GM12878 (cell line): ENCODE measurements around the gene TBC1D30. TPM values are rescaled to one million over a fixed set of nuclear protein-coding genes. Genes with fewer than 3 reads are reported as not detected.

Experiments
- ATAC-seq: fragments of 200-7000 bp; cut with Tn5 transposase; 3 replicates; pipeline ENCODE4 v1.9.1; 2020; ENCODE audit warnings: mild to moderate bottlenecking, moderate library complexity
- BruUV-seq: library from RNA; stranded (reverse); fragments of 400-500 nt; replicated peaks from 2 replicates; lab custom pipeline; 2021; lab: Mats Ljungman, UMichigan
- CTCF ChIA-PET: fragments of 300-600 bp; sonication (Branson Sonifier 250); formaldehyde crosslinking; extraction: SDS; loops from one replicate; lab custom pipeline; 2021; ENCODE audit warnings: inconsistent platforms; lab: Yijun Ruan, JAX
- POLR2A ChIA-PET: fragments of 350-600 bp; formaldehyde crosslinking; extraction: SDS; loops from one replicate; lab custom pipeline; 2021; ENCODE audit warnings: inconsistent platforms; lab: Charles Lee
- RAD21 ChIA-PET: fragments of 300-600 bp; sonication (Branson Sonifier 250); formaldehyde crosslinking; loops from one replicate; lab custom pipeline; 2023; ENCODE audit warnings: antibody characterized with exemption; ENCODE audit not compliant: unreplicated experiment; lab: Charles Lee
- SMC1A ChIA-PET: fragments of 300-600 bp; sonication (Branson Sonifier 250); formaldehyde crosslinking; loops from one replicate; lab custom pipeline; 2023; ENCODE audit not compliant: unreplicated experiment, uncharacterized antibody; lab: Charles Lee
- DNase-seq: peaks from one replicate; pipeline ENCODE4 v3.0.0-alpha.2; 2011; ENCODE audit warnings: low read depth, low spot score
- FAIRE-seq: peaks from 3 replicates; lab custom pipeline; 2011; peaks lifted over from hg19 to GRCh38; lab: Jason Lieb, UNC
- H2AFZ ChIP-seq: 2 replicates; pipeline ENCODE4 v1.6.0; 2011; ENCODE audit warnings: low read depth, low read length, control low read depth; ENCODE audit not compliant: control insufficient read depth
- H3K27ac ChIP-seq: 2 replicates; pipeline ENCODE4 v1.5.1; 2011; ENCODE audit warnings: control low read depth; ENCODE audit not compliant: control insufficient read depth, insufficient read depth
- H3K27me3 ChIP-seq, 2 experiments: replicated peaks in 1 of 2; 2 replicates each; pipeline versions ENCODE4 v1.6.0 to v1.6.1; 2011; ENCODE audit warnings: low read length in 1 of 2; ENCODE audit not compliant: control insufficient read depth in 2 of 2, insufficient read depth in 2 of 2
- H3K36me3 ChIP-seq, 2 experiments: 2 replicates each; pipeline ENCODE4 v1.5.1; 2011; ENCODE audit warnings: low read length in 1 of 2; ENCODE audit not compliant: control insufficient read depth in 2 of 2, insufficient read depth in 2 of 2
- H3K4me1 ChIP-seq: 2 replicates; pipeline ENCODE4 v1.6.1; 2011; ENCODE audit warnings: mild to moderate bottlenecking, low read length, moderate library complexity, mixed read lengths; ENCODE audit not compliant: control insufficient read depth, insufficient read depth
- H3K4me2 ChIP-seq: 2 replicates; pipeline ENCODE4 v1.6.0; 2011; ENCODE audit warnings: control low read depth; ENCODE audit not compliant: control insufficient read depth, insufficient read depth
- H3K4me3 ChIP-seq: fragments of 200-600 bp; sonication (generic); 2 replicates; pipeline ENCODE4 v1.5.1; 2016
- H3K79me2 ChIP-seq: 2 replicates; pipeline ENCODE4 v1.6.0; 2011; ENCODE audit warnings: low read length; ENCODE audit not compliant: control insufficient read depth, insufficient read depth
- H3K9ac ChIP-seq: 2 replicates; pipeline ENCODE4 v1.8.0; 2011; ENCODE audit warnings: low read length, control low read depth, mixed read lengths; ENCODE audit not compliant: control insufficient read depth, insufficient read depth
- H3K9me3 ChIP-seq: replicated peaks from 3 replicates; pipeline ENCODE4 v1.5.1; 2011; ENCODE audit warnings: mild to moderate bottlenecking, low read length; ENCODE audit not compliant: control insufficient read depth, insufficient read depth
- H4K20me1 ChIP-seq: 2 replicates; pipeline ENCODE4 v1.6.0; 2011; ENCODE audit not compliant: control insufficient read depth, insufficient read depth
- ASH2L ChIP-seq: fragments of 300-600, 200-600 bp; sonication (generic); IDR thresholded peaks from 2 replicates; pipeline ENCODE4 v1.6.1; 2017; ENCODE audit warnings: low read depth, mild to moderate bottlenecking, borderline replicate concordance
- ATF7 ChIP-seq: fragments of 450-650 bp; IDR thresholded peaks from 2 replicates; pipeline ENCODE4 v1.6.1; 2016; ENCODE audit warnings: low read depth, mild to moderate bottlenecking
- BHLHE40 ChIP-seq, 2 experiments: fragments of 450-650 bp in 1 of 2; IDR thresholded peaks; 2 replicates each; pipeline ENCODE4 v1.6.1; 2011 to 2017; ENCODE audit warnings: low read depth in 2 of 2, borderline replicate concordance in 1 of 2, improper control_type of control experiment in 1 of 2, low read length in 1 of 2, mild to moderate bottlenecking in 1 of 2
- CREM ChIP-seq: IDR thresholded peaks from 2 replicates; pipeline ENCODE4 v1.6.1; 2014; ENCODE audit warnings: antibody characterized with exemption, low read depth
- DPF2 ChIP-seq: fragments of 450-650 bp; IDR thresholded peaks from 2 replicates; pipeline ENCODE4 v1.6.1; 2017; ENCODE audit warnings: mild to moderate bottlenecking
- ESRRA ChIP-seq: IDR thresholded peaks from 2 replicates; pipeline ENCODE4 v1.6.1; 2012; ENCODE audit warnings: mild to moderate bottlenecking, low read length, improper control_type of control experiment
- LARP7 ChIP-seq: fragments of 450-650 bp; IDR thresholded peaks from 2 replicates; pipeline ENCODE4 v1.6.1; 2017; ENCODE audit warnings: mild to moderate bottlenecking
- MEF2B ChIP-seq: fragments of 450-650 bp; IDR thresholded peaks from 2 replicates; pipeline ENCODE4 v1.6.1; 2018; ENCODE audit warnings: mild to moderate bottlenecking, moderate library complexity; ENCODE audit not compliant: partially characterized antibody, poor library complexity, severe bottlenecking
- MYB ChIP-seq: fragments of 150-350 bp; IDR thresholded peaks from 2 replicates; pipeline ENCODE4 v1.6.1; 2014; ENCODE audit warnings: mild to moderate bottlenecking, low read depth, low read length, borderline replicate concordance
- NFYA ChIP-seq: IDR thresholded peaks from 2 replicates; pipeline ENCODE4 v1.6.1; 2011; ENCODE audit warnings: low read depth, mild to moderate bottlenecking, low read length, improper control_type of control experiment, borderline replicate concordance
- PAX5 ChIP-seq: IDR thresholded peaks from 2 replicates; pipeline ENCODE4 v1.6.1; 2011; ENCODE audit warnings: low read depth, low read length, borderline replicate concordance
- POLR2A ChIP-seq: IDR thresholded peaks from 2 replicates; pipeline ENCODE4 v1.6.1; 2011; ENCODE audit warnings: low read depth, mild to moderate bottlenecking, low read length
- RBBP5 ChIP-seq: fragments of 200-600 bp; sonication (generic); conservative IDR thresholded peaks from 2 replicates; pipeline ENCODE4 v1.6.1; 2016
- RELB ChIP-seq: fragments of 450-650 bp; IDR thresholded peaks from 2 replicates; pipeline ENCODE4 v1.6.1; 2017; ENCODE audit warnings: low read depth, mild to moderate bottlenecking, moderate library complexity
- RUNX3 ChIP-seq: IDR thresholded peaks from 2 replicates; pipeline ENCODE4 v1.6.1; 2012; ENCODE audit warnings: low read length, inconsistent platforms
- ZNF622 ChIP-seq: fragments of 450-650 bp; IDR thresholded peaks from 2 replicates; pipeline ENCODE4 v1.6.1; 2017; ENCODE audit warnings: mild to moderate bottlenecking, inconsistent platforms
- ZZZ3 ChIP-seq: IDR thresholded peaks from 2 replicates; pipeline ENCODE4 v1.6.1; 2011; ENCODE audit warnings: low read depth; ENCODE audit not compliant: control insufficient read depth, insufficient read length
- WGBS: methylation state at CpG from one replicate; pipeline ENCODE4 v1.1.6; 2016; ENCODE audit warnings: low lambda C conversion rate; ENCODE audit not compliant: insufficient replicate concordance, insufficient coverage; ENCODE audit errors: missing lambda C conversion rate; 5-methylcytosine and 5-hydroxymethylcytosine counted together
- in situ Hi-C: fragments of 300-500 bp; cut with MboI; formaldehyde crosslinking; loops from 9 replicates; pipeline ENCODE4 v1.14.3; 2018; ENCODE audit warnings: mixed read lengths
- intact Hi-C: fragments of 100-400 bp; cut with micrococcal nuclease; formaldehyde crosslinking; loops from one replicate; pipeline ENCODE4 v1.14.2; 2022; ENCODE audit not compliant: unreplicated experiment
- polyA plus RNA-seq, 11 experiments: library from polyadenylated mRNA; depleted of rRNA in 4 of 11; unstranded in 6 of 11; stranded (reverse) in 5 of 11; fragments of >200 nt; fragmentation: Nextera tagmentation in 4 of 11; fragmentation: Illumina TruSeq in 1 of 11; extraction: Ambion mirVana in 4 of 11; extraction: Trizol in 1 of 11; gene quantifications; 1 replicate in 1 of 11; 2 replicates in 10 of 11; pipeline versions ENCODE4 v1.2.1 to v1.2.3, GENCODE V29; 2011 to 2016; ENCODE audit warnings: inconsistent platforms in 2 of 11, missing spikeins in 2 of 11, low read depth in 1 of 11
- total RNA-seq, 4 experiments: library from RNA; depleted of rRNA in 3 of 4; stranded (reverse); fragments of >200 nt in 3 of 4; fragmentation: Illumina TruSeq in 1 of 4; extraction: Trizol in 1 of 4; gene quantifications; 2 replicates each; pipeline versions ENCODE4 v1.2.1 to v1.2.3, GENCODE V29; 2013 to 2021

The TBC1D30 gene
- total and polyA plus RNA-seq, 10 of the 15 experiments (the other 5 are each of a cell fraction or from before 2014, with no cell fraction given): 1.2 to 23.3 (median 11.1) TPM

GRCh38 chr12:64792128-64792527 lies 32.3 kb upstream of the TBC1D30 start:
- no peak for TF ChIP-seq DPF2
- no peak for TF ChIP-seq RUNX3
- WGBS: 0% methylated on average over 1 of the region's 1 CpG

GRCh38 chr12:64793610-64794009 lies 30.8 kb upstream of the TBC1D30 start:
- ChIA-PET POLR2A (no interaction called here), SMC1A (no interaction called here), RAD21 (no interaction called here), CTCF (interaction anchor here (0.9 to 2.4 kb wide), 6 partner anchors 8 to 416 kb away, joined by 3 to 10 read pairs (median 6); no protein-coding TSS in a partner anchor)
- Histone ChIP-seq H3K9ac (no peak overlapping the region), H3K4me1 (no peaks in the 10 kb centered on the region), H3K27me3 (no peaks in the 10 kb centered on the region), H3K79me2 (no peaks in the 10 kb centered on the region), H4K20me1 (no peaks in the 10 kb centered on the region), H3K9me3 (no peaks in the 10 kb centered on the region), H3K4me2 (no peak overlapping the region), H3K27ac (no peak overlapping the region), H2AFZ (no peak overlapping the region), H3K4me3 (no peak overlapping the region), H3K36me3 (no peaks in the 10 kb centered on the region)
- in situ Hi-C loops (loop anchor here (10.0 kb wide), 1 partner anchor 441 kb away; no protein-coding TSS in a partner anchor), intact Hi-C loops (no loop called here)
- no TSS peak for BruUV-seq
- ATAC-seq: no peak
- DNase-seq: no peak
- FAIRE-seq: no peak
- WGBS: 78% methylated on average over 3 of the region's 3 CpGs
- no peak for TF ChIP-seq MEF2B
- no peak for TF ChIP-seq ZZZ3
- no peak for TF ChIP-seq LARP7
- TF ChIP-seq PAX5: no peak
- TF ChIP-seq ESRRA: no peak
- TF ChIP-seq MYB: no peak
- no peak for TF ChIP-seq ATF7
- TF ChIP-seq CREM: no peak
- no peak for TF ChIP-seq NFYA
- TF ChIP-seq RELB: no peak
- no peak for TF ChIP-seq BHLHE40 (IDR thresholded peaks at IDR 0.05; ENCODE audit: borderline replicate concordance in 1 of 2, low read depth in 2 of 2, low read length in 1 of 2)
- no peak for TF ChIP-seq POLR2A
- no peak for TF ChIP-seq ZNF622
- TF ChIP-seq ASH2L: no peak
- no peak for TF ChIP-seq RBBP5

More at GRCh38 chr12:64792128-64792527, 32.3 kb upstream of the TBC1D30 start:
- FAIRE-seq: no peak
- H2AFZ ChIP-seq: no peak overlapping the region
- no peak overlapping the region for H3K4me2 ChIP-seq
- ChIA-PET POLR2A (no interaction called here), CTCF (interaction anchor here (1.3 to 2.4 kb wide), 4 partner anchors 10 to 332 kb away, joined by 4 to 10 read pairs (median 7); no protein-coding TSS in a partner anchor), SMC1A (interaction anchor here (0.6 to 1.4 kb wide), 3 partner anchors 36 to 440 kb away, joined by 3 to 5 read pairs (median 3); no protein-coding TSS in a partner anchor), RAD21 (interaction anchor here (0.8 kb wide), 1 partner anchor 10 kb away, joined by 3 read pairs; no protein-coding TSS in a partner anchor)
- H3K27ac ChIP-seq: no peak overlapping the region
- H4K20me1 ChIP-seq: no peaks in the 10 kb centered on the region
- peak; percentile 17; the same call in 1 of the 3 replicates for ATAC-seq
- DNase-seq: no peak
- H3K79me2 ChIP-seq: no peaks in the 10 kb centered on the region
- H3K27me3 ChIP-seq: no peaks in the 10 kb centered on the region; a peak in 1 of 4 replicates
- in situ Hi-C loops: loop anchor here (10.0 kb wide), 1 partner anchor 443 kb away; no protein-coding TSS in a partner anchor
- H3K9me3 ChIP-seq: no peaks in the 10 kb centered on the region
- no peak overlapping the region for H3K4me3 ChIP-seq
- no peaks in the 10 kb centered on the region for H3K36me3 ChIP-seq
- no peaks in the 10 kb centered on the region for H3K4me1 ChIP-seq
- BruUV-seq: no TSS peak
- intact Hi-C loops: no loop called here
- H3K9ac ChIP-seq: no peak overlapping the region
